ENCODE measurements around the gene AKAP8L.
A peak's percentile ranks its signal among the peaks of the same experiment; 100 is the strongest.
"Not testable (repeated sequence)": the region's sequence is repeated elsewhere in the genome, so short reads cannot be mapped to it uniquely, and the experiment has no call there.

The AKAP8L gene

DNA sequence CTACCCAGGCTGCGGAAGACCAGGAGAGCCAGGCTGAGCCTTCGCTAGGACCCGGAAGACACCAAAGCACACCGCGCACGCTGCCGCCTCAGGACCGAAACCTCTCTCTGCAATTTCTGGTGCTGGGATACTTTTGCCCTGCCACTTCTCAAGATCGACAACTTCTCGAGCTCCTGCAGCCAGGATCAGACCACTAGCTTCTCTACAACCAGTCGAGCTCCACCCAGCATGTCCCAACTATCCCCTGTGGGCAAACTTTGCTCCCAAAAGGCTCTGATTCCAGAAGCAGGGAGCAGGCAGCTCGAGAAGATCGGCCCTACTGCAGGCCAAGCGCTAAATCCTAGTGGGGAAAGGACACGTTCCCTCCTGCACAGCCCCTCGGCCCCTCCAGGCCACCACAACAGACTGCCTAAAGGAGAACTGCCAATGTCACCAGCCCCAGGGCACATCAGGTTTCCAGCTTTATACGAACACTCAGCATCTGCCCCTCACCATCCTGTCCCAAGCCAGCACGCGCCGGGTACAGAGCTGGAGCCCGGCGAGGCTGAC, 40.2 kb downstream of the AKAP8L start:
- DNase-seq, result peak in 2 of 4 experiments; percentile 20 to 33

DNA sequence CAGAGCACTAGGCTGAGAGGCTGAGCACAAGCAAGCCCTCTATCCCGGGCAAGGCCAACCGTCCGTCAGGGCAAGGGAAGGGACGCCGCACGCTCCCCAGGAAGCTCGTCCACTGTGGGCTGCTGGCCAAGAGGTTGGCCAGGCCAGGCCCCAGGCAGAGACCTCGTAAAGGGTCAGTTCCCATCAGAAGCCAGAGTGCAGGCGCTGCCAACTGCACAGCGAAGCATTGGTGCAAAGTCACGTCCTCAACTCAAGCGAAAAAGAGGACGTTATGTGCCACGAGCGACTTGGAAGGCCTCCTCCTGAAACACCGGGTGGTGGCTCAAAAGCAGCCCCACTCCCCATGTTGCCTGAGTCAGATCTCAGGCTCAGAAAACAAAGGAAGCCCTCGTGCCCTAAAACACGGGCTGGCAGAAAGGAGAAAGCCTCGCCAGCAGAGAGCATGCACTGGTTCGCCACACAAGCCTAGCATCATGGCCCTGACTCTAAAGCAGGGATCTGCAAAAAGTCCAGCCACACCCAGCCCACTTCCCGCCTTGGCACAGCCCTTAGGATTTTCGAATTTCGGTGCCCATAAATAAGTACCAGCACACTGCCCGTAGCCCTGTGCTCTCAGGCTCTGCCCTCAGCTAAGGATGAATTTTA, 43.9 kb downstream of the AKAP8L start:
- no peak for DNase-seq

DNA sequence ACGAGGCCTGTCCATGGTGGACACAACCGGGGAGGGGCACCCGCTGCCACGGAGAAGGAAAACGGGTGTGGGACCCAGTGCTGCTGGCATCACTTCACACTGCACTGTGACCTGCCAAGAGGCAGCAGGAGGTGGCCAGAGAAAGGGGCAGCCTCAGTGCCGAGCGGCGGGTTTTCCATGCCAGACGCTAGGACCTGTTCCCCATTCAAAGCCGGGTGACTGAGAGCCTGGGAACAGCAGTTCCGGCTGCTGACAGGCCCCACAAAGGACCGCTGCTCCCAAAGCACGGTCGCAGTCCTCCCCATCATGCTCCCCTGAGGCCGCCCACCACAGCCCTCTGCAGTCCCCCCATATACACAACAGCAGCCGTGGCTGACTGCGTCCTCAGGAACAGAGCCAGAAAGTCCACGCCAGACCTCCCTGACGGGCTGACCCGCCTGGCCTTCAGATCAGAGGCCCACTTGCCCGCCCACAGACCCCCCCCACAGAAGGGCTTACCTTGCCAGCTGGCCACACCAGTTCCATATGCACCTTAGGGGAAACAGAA, 44.6 kb downstream of the AKAP8L start:
- no peak for DNase-seq

DNA sequence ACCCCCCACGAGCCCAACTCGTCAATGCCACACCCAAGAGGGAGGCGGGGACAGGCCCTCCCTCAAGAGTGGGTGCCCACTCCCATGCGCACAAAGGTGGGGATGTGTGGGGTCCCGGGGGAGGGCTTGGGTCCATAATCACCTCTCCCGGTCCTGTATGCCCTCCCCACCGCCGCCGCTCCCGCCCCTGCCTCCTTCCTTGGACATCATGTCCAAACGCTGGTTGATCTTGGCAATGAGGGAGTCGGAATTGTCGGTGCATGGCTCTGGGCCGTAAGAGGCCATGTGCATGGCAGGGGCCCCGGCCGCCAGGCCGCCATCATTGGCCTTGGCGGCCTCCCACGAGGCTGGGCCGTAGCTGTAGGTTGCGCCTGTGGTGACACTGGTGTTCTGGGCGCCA, 45.1 kb downstream of the AKAP8L start:
- DNase-seq, result no peak

DNA sequence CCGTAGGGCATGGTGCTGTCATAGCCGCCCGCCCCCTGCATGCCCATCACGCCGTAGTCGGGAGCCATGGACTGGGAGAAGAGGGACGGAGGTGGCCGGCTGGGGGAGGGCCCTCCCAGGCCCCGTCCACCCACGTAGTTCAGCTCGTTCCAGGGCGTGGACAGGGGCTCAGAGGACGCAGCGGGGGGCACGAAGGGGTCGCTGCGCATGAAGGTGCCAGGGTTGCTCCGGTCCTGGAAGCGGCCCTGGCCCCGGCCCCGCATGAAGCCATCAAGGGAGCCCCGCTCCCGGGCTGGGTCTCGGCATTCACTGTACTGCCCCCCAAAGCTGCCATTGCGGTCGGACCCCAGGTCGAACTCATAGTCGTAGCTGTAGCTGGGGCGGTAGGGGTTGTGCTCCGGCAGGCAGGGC, 45.9 kb downstream of the AKAP8L start:
- no peak for DNase-seq

DNA sequence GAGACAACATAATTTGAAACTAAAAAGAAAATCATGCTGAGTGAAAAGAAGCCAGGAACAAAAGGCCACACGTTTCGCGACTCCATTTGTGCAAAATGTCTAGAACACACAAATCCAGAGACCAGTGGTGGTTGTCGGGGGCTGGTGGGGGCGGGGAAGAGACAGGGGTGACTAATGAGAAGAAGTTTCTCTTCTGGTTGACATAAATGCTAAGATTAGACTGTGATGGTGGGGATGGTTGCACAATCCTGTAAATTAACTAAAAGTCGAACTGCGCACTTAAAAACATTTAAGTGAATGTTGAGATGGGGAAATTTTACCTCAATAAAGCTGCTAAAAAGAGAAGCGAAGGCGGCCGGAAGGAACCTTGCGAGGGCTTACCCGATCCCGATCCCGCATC, 46.3 kb downstream of the AKAP8L start:
- no peak for DNase-seq

- DNase-seq, result no peak
Observed at GRCh38 chr19:15371786-15372380, 46.9 kb downstream of the AKAP8L start.

GRCh38 chr19:15371119-15371518, 47.7 kb downstream of the AKAP8L start:
- DNase-seq, result no peak

DNA sequence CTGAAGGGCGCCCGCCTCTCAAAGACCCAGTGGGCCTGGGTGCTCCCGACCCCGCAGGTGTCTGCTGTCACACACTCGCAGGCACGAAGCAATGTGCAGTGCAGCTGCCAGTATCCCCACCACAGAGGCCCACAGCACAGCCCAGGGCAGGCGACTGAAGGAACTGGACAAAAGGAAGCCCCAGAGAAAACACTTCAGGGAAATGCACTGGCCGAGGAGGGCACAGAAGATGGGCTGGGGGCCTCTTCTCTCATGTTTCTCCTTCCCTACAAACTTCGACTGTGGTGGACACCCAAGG, 49.2 kb downstream of the AKAP8L start:
- DNase-seq, result no peak

- DNase-seq, result no peak
Observed at GRCh38 chr19:15368798-15369593, 49.8 kb downstream of the AKAP8L start.

- DNase-seq, result no peak
Observed at GRCh38 chr19:15368051-15368632, 50.6 kb downstream of the AKAP8L start.

DNA sequence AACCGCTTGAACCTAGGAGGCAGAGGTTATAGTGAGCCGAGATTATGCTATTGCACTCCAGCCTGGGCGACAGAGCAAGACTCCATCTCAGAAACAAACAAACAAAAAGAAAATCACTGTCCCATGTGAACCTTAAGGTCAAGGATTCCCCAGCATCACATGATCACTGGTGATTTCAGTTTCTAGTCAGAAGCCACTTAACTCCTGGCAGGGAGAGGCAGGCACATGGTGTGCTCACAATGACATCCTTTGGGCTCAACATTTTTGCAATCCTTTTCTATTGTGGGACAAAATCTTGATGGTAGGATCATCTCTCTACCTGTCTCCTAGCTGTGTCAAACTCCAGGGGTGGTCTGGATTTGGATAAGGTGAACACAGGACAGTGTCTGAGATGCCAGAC, 51.3 kb downstream of the AKAP8L start:
- DNase-seq, result no peak

DNA sequence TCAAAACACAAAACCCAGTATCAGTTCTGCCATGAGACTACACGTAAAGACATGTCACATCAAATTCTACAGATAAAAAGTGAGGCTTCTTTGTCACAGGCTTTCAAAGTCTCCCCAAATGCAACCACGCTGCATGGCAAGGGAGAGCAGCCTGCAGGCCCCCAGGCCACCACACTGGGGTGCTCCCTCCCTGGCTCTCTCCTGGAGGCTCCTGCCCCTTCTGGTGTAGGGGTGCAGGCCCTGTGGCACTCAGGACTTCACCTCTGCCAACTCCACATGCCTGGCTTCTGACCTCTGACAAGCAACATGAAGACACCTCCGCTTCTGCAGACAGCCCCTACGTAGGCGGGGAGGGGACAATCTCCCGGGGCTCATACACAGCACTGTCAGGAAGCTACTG, 53.5 kb downstream of the AKAP8L start:
- DNase-seq, result no peak

DNA sequence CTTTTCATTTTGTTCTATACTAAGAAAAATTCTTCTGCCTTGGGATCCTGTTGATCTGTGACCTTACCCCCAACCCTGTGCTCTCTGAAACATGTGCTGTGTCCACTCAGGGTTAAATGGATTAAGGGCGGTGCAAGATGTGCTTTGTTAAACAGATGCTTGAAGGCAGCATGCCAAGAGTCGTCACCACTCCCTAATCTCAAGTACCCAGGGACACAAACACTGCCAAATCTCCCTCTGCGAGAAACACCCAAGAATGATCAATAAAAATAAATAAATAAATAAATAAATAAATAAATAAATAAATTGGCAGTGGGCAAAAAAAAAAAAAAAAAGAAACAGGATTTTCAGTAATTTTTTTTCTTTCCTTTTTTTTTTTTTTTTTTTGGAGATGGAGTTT, 55.0 kb downstream of the AKAP8L start:
- DNase-seq, result not testable (repeated sequence)

- not testable (repeated sequence) for DNase-seq
Observed at GRCh38 chr19:15363048-15363447, 55.7 kb downstream of the AKAP8L start.

GRCh38 chr19:15360015-15360414, 58.8 kb downstream of the AKAP8L start:
- DNase-seq, result not testable (repeated sequence)

- no peak for DNase-seq
Observed at GRCh38 chr19:15358918-15359317, 59.9 kb downstream of the AKAP8L start.

- DNase-seq, result no peak
Observed at GRCh38 chr19:15357906-15358305, 60.9 kb downstream of the AKAP8L start.

DNA sequence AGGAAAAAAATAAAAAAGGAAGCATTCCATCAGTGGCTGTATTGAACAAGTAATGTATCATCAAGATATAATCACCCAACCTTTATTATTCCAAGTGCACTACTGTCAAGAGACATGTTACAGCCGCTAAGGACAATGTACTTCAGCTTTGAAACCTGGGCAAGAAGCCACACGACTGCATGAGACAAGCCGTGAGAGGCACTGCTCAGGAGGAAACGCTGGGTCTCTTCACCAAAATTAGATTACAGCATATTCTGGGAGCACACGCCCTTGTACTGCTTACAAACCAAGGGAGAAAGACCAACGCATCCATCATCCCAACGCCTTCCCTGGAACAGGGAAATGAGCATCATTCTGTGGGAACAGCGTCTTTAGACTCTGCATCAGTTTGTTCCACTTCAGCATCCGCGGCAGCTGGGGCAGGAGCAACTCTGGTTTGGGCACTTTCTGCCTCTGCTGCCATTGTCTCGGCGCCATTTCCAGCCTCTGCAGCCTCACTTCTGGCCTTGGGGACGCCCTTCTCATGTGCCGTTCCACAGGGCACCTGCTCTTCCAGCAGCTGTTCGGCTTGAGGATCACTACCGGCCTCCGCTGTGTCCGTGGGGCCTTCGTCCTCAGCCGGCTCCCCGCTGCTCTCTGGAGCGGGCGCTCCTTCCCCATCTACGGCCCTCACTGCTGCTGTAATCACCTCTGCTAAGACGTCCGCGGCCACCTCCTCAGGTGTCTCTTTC, 64.1 kb downstream of the AKAP8L start:
- DNase-seq, result no peak

DNA sequence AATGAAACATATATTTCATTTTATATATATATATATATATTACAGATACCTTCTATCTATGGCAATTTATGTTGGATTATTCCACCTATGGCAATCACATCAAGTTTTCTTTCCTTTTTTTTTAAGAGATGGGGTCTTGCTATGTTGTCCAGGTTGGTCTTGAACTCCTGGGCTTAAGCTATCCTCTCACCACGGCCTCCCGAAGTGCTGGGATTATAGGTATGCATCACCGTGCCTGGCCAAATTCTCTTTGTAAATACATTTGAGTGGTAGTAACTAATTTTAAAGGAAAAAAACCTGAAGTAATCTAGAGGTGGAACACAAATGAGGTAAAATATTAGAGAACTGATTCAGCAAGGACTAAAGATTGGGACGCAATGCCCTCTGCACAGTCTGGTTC, 64.9 kb downstream of the AKAP8L start:
- DNase-seq, result no peak

DNA sequence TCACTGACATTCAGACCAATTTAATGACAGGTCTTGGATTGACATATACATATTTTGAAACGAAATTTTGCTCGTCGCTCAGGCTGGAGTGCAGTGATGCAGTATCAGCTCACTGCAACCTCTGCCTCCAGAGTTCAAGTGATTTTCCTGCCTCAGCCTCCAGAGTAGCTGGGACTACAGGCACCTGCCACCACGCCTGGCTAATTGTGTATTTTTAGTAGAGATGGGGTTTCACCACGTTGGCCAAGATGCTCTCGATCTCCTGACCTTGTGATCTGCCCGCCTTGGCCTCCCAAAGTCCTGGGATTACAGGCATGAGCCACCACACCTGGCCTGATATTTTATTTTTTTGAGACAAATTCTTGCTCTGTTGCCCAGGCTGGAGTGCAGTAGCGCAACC, 66.3 kb downstream of the AKAP8L start:
- DNase-seq, result not testable (repeated sequence)

GRCh38 chr19:15341328-15341727, 77.5 kb downstream of the AKAP8L start:
- not testable (repeated sequence) for DNase-seq

DNA sequence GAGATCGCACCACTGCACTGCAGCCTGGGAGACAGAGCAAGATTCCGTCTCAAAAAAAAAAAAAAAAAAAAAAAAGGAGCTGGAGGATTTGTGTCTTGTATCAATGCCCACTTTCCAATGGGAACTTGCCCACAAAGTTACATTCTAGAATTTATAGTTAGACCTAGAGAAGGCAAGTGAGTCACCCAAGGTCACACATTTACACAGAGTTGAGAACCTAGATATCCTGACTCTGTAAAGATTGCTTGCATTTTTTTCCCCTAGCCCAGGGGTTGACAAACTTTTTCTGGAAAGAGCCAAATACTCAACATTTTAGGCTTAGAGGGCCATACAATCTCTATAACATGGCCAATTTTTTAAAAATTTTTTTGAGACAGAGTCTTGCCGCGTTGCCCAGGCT, 78.7 kb downstream of the AKAP8L start:
- DNase-seq, result no peak
